Activated CD4-positive, alpha-beta T cell treated with anti-CD3 and anti-CD28 coated beads for 4 hours (primary cell): ENCODE measurements around the gene LRRC36.

Experiments used
- DNase-seq, 2 donors: peaks; one replicate each; pipeline ENCODE4 v3.0.0-alpha.2; 2020

Gene LRRC36

GRCh38 chr16:67294171-67294757 lies 32.4 kb upstream of the LRRC36 start:
- DNase-seq = no peak

- DNase-seq = no peak
These were observed 31.7 kb upstream of the LRRC36 start for GRCh38 chr16:67294938-67295361.

GRCh38 chr16:67296420-67296819 lies 30.2 kb upstream of the LRRC36 start:
- DNase-seq = no peak

- DNase-seq = no peak
These were observed 28.3 kb upstream of the LRRC36 start for GRCh38 chr16:67298277-67298676.

- DNase-seq = no peak
These were observed 27.3 kb upstream of the LRRC36 start for GRCh38 chr16:67299269-67299668.

- no peak for DNase-seq
These were observed 25.4 kb upstream of the LRRC36 start for GRCh38 chr16:67301080-67301782.

GRCh38 chr16:67302076-67302475 lies 24.5 kb upstream of the LRRC36 start:
- DNase-seq = no peak

- DNase-seq = no peak
These were observed 23.6 kb upstream of the LRRC36 start for GRCh38 chr16:67302970-67303369.

GRCh38 chr16:67304020-67304419 lies 22.6 kb upstream of the LRRC36 start:
- no peak for DNase-seq

- DNase-seq = no peak
These were observed 21.2 kb upstream of the LRRC36 start for GRCh38 chr16:67305216-67306071.

GRCh38 chr16:67310561-67310960 lies 16.1 kb upstream of the LRRC36 start:
- DNase-seq = no peak

- peak; percentile 54 to 76 for DNase-seq
These were observed 14.8 kb upstream of the LRRC36 start for GRCh38 chr16:67311607-67312488.

GRCh38 chr16:67312719-67313118 lies 13.9 kb upstream of the LRRC36 start:
- DNase-seq = no peak

GRCh38 chr16:67317853-67318252 lies 8.8 kb upstream of the LRRC36 start:
- DNase-seq = no peak

GRCh38 chr16:67326115-67326471 lies 522 bp upstream of the LRRC36 start:
- DNase-seq = no peak

GRCh38 chr16:67327743-67328142 lies 1.1 kb downstream of the LRRC36 start:
- DNase-seq = no peak

- DNase-seq = no peak
These were observed 3.3 kb downstream of the LRRC36 start for GRCh38 chr16:67329901-67330300.

- DNase-seq = no peak
These were observed 6.7 kb downstream of the LRRC36 start for GRCh38 chr16:67333315-67333714.

- no peak for DNase-seq
These were observed 9.5 kb downstream of the LRRC36 start for GRCh38 chr16:67336116-67336515.

- DNase-seq = no peak
These were observed 10.0 kb downstream of the LRRC36 start for GRCh38 chr16:67336648-67337047.

- DNase-seq = no peak
These were observed 12.8 kb downstream of the LRRC36 start for GRCh38 chr16:67339453-67339852.

- no peak for DNase-seq
These were observed 14.6 kb downstream of the LRRC36 start for GRCh38 chr16:67341250-67341649.

- no peak for DNase-seq
These were observed 16.0 kb downstream of the LRRC36 start for GRCh38 chr16:67342616-67343015.
